ENCODE results near the gene SERPINA4. TPM values are rescaled to one million over a fixed set of nuclear protein-coding genes. Genes with fewer than 3 reads are reported as not detected.

Gene SERPINA4
- total RNA-seq, 3 donors from 2014 or later = not detected

- no peak for TF ChIP-seq CTCF (IDR thresholded peaks at IDR 0.05)
- Histone ChIP-seq H3K4me3 (no peak overlapping the region), H3K4me1 (ENCODE audit: low read depth) (no peaks in the 10 kb centered on the region), H3K9me3 (no peaks in the 10 kb centered on the region), H3K36me3 (ENCODE audit: low read depth) (no peaks in the 10 kb centered on the region)
- peak; percentile 27 for ATAC-seq
- intact Hi-C loops (cut with DNase I, micrococcal nuclease) = no loop called here
- no peak for DNase-seq
Measured at GRCh38 chr14:94540031-94540794, 21.0 kb upstream of the SERPINA4 start.

- intact Hi-C loops (cut with DNase I, micrococcal nuclease) = no loop called here
- no peaks in the 10 kb centered on the region for H3K36me3 ChIP-seq (ENCODE audit: low read depth)
- no peak for ATAC-seq
- H3K4me1 ChIP-seq (ENCODE audit: low read depth) = no peaks in the 10 kb centered on the region
- H3K4me3 ChIP-seq = no peak overlapping the region
- TF ChIP-seq CTCF (IDR thresholded peaks at IDR 0.05) = no peak
- no peak for DNase-seq
- H3K9me3 ChIP-seq = no peaks in the 10 kb centered on the region
Measured at GRCh38 chr14:94541234-94541975, 19.8 kb upstream of the SERPINA4 start.

- no peak for TF ChIP-seq CTCF (IDR thresholded peaks at IDR 0.05)
- intact Hi-C loops (cut with DNase I, micrococcal nuclease) = no loop called here
- H3K4me1 ChIP-seq (ENCODE audit: low read depth) = no peaks in the 10 kb centered on the region
- H3K36me3 ChIP-seq (ENCODE audit: low read depth) = no peaks in the 10 kb centered on the region
- ATAC-seq (no peak), DNase-seq (no peak)
- H3K4me3 ChIP-seq = no peak overlapping the region
- no peaks in the 10 kb centered on the region for H3K9me3 ChIP-seq
Measured at GRCh38 chr14:94542111-94542810, 19.0 kb upstream of the SERPINA4 start.

- intact Hi-C loops (cut with DNase I, micrococcal nuclease) = no loop called here
- ATAC-seq (no peak), DNase-seq (no peak)
- H3K9me3 ChIP-seq = no peaks in the 10 kb centered on the region
- no peak overlapping the region for H3K4me3 ChIP-seq
- no peaks in the 10 kb centered on the region for H3K36me3 ChIP-seq (ENCODE audit: low read depth)
- no peak for TF ChIP-seq CTCF (IDR thresholded peaks at IDR 0.05)
- no peaks in the 10 kb centered on the region for H3K4me1 ChIP-seq (ENCODE audit: low read depth)
Measured at GRCh38 chr14:94542811-94543440, 18.3 kb upstream of the SERPINA4 start.

GRCh38 chr14:94543449-94544124 lies 17.7 kb upstream of the SERPINA4 start:
- H3K36me3 ChIP-seq (ENCODE audit: low read depth) = no peaks in the 10 kb centered on the region
- intact Hi-C loops (cut with DNase I, micrococcal nuclease) = no loop called here
- no peak for DNase-seq
- no peak for ATAC-seq
- H3K4me1 ChIP-seq (ENCODE audit: low read depth) = no peaks in the 10 kb centered on the region
- no peak for TF ChIP-seq CTCF (IDR thresholded peaks at IDR 0.05)
- H3K4me3 ChIP-seq = no peak overlapping the region
- H3K9me3 ChIP-seq = no peaks in the 10 kb centered on the region

Measured in mucosa of descending colon (tissue), 3 donors.